Cerebellar cortex (tissue), 1 donor: ENCODE measurements around the gene ATXN1.

Source experiments
- DNase-seq: peaks from one replicate; pipeline ENCODE4 v3.0.0-alpha.2; 2015; ENCODE audit warnings: low spot score

The ATXN1 gene

DNA sequence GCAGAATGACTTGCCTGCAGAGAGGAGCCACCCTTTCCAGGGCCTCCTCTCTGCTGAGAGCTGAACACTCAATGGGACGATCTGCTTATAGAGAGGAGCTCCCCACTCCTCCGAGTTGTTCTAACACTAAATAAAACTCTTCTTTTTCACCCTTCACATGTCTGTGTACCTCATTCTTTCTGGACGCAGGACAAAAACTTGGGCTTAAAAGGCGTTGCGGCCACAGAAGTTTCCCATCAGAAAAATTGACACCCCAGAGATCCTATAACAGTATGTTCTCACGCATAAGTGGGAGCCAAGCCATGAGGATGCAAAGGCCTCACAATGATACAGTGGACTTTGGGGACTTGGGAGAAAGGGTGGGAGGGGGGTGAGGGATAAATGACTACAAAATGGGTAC, 401.7 kb downstream of the ATXN1 start:
- no peak for DNase-seq

GRCh38 chr6:16358531-16359138, 402.6 kb downstream of the ATXN1 start:
- DNase-seq: no peak

- DNase-seq: no peak
Observed at GRCh38 chr6:16355699-16356446, 405.4 kb downstream of the ATXN1 start.

GRCh38 chr6:16355238-16355637, 406.0 kb downstream of the ATXN1 start:
- no peak for DNase-seq

DNA sequence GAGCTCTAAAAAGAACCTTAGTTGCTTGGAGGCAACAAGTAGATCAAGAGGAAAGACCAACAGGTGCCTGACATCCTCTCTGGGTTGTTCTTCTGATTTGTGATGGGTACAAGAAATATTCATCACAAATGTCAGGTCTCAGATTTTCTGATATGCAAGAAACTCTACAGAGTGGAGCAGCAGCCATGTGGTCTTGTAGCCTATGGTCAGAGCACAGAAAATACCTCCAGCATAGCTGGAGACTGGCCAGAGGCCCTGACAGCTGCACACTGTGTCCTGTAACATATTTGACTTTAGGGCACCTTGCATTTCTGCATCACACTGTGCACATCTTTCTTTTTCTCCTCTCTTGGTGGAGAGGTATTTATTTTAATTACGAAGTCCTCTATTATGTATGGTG, 406.6 kb downstream of the ATXN1 start:
- no peak for DNase-seq

- DNase-seq: no peak
Observed at GRCh38 chr6:16352821-16353438, 408.3 kb downstream of the ATXN1 start.

- DNase-seq: no peak
Observed at GRCh38 chr6:16352258-16352635, 409.0 kb downstream of the ATXN1 start.

DNA sequence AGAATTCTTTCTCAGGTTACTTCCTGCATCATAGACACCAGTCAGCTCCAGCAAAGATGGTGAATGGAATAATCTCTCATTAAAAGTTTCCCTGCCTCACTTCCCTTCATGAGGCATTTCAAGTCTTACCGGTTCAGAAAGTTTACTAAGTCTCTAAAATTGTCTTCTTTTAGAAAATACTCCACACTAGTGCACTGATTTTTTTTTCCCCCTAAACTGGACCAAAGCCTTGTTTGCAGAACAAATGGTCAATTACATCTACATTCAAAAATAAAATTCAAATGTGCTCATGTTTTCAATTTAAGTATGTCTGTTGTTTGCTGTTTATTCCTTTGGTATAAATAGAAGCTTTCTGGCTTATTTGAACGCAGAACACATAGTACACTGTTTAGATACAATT, 411.7 kb downstream of the ATXN1 start:
- DNase-seq: no peak

- no peak for DNase-seq
Observed at GRCh38 chr6:16346831-16347230, 414.4 kb downstream of the ATXN1 start.

DNA sequence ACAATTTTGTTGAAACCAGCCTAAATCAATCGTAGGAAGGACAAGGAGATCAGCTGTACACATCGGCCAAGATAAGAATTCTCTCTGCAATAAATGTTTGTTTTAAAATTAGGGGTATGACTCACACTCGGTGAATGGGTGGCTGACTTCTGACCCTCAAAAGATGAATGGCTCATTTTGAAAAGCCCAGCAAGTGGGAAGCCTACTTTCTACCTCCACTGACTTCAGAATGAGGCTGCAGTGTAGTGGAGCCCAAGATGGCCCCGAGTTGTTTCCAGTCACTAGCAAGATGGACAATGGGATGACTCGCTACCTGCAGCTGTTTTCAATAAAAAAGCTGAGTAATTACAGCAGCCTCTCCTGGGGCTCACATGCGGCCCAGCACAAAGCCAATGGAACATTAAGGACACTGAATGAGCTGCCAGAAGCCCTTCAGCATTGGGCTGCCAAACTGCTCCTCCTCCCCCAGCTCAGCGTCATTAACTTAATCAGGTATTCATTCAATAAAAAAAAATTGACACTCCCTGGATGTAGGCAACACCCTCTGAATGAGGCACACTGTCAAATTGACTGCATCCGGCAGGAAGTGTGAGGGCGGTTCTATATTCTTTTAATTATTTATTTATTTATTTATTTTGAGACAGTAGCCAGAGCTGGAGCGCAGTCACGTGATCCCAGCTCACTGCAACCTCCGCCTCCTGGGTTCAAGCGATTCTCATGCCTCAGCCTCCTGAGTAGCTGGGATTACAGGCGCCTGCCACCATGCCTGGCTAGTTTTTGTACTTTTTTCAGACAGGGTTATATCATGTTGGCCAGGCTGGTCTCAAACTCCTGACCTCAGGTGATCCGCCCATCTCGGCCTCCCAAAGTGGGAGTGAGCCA, 415.6 kb downstream of the ATXN1 start:
- no peak for DNase-seq

GRCh38 chr6:16344756-16345155, 416.5 kb downstream of the ATXN1 start:
- no peak for DNase-seq

DNA sequence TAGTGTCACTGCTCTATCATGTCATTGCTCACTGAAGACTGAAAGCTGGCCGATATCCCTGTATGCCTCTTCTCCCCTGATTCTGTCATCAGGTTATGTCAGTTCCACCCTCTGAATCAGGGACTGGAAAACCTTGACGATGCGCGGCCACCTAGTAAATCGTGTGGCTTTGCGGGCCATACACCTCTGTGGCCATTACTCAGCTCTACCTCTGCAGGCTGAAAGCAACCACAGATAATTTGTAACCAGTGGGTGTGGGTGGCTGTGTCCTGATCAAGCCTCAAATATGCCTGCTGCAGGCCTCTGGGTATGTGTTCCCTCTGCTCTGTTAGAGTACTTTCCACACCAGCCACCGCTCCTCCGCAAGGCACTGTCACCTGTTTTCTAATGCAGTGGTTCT, 417.7 kb downstream of the ATXN1 start:
- no peak for DNase-seq

DNA sequence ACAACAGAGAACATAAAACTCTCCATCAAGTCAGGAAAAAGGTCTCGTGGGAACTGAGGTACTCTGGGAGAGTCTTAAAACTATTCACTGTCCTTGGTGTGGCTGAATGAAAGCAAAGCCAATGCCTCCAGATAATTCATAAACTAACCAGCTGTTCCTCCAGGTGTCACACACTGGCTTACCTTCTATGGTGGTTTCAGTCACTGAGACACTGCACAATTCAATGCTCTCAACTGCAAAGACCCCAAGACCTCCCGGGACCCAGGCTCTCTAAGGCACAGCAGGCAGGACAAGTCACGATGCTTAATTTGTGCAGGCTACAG, 422.0 kb downstream of the ATXN1 start:
- DNase-seq: no peak

GRCh38 chr6:16338577-16339264, 422.5 kb downstream of the ATXN1 start:
- DNase-seq: peak; percentile 14

DNA sequence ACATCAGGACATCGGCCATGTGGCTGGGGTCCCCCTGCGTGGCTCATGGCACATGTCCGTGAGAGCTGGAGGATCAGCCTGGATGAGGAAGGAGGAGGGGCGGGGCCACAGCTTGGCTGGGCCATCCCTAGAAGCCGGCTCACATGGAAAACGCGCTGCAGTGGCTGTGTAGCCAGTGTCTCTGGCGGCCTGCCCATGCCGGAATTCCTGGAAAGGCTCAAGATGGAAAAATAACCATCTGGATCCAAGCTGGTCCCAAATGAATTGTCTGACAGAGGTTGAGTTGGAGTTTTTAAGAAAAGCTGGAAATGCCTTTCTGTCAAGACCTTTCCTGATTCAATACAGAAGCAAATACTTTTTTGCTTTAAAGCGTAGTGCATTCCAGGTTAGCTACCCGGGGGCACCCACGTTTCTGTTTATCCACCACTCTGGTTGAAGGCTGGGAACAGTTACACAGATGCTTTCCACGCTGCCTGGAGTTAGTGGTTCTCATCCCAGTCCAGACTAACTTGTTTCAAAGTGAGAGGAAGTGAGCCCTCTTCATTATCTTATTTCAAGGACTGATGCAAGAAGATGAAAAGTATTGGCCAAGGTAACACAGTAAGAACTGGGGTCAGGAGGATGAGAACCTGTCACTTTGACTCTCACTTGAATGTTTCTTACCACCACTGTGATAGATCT, 423.8 kb downstream of the ATXN1 start:
- peak; percentile 37 for DNase-seq

- DNase-seq: no peak
Observed at GRCh38 chr6:16336911-16337294, 424.4 kb downstream of the ATXN1 start.

DNA sequence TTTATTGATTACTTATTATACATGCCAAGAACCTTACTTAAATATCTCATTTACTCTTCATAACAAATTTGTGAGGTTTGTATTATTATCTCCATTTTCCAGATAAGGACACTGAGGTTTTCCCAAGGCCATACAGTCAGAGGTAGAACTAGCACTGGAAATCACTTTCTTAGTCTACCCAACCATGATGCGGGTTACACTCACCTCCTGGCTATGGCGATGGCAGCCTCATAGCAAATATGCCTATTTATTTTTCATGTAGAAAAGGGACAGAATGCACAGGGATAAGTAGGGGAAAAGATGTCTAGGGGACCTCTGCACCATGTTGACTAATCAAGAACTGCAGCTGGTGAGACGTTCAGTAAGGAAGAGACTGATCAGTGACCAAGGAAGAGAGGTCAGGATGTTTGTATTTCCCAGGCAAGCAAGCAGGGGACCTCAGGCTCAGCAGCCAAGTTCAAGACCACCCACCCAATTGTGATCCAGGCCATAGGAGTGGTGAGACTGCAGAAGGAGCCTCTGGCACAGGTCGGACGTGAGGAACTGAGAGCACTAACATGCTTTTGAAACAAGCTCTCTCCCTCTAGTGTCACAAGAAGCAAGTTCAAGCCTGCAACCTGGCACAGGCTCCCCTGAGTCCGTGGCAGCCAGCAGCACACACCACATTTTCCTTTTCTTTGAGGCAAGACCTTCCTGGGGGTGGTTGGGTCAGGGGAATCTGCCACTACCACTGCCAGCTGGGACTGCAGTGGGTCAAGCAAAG, 425.0 kb downstream of the ATXN1 start:
- no peak for DNase-seq

- DNase-seq: no peak
Observed at GRCh38 chr6:16335176-16335575, 426.1 kb downstream of the ATXN1 start.

DNA sequence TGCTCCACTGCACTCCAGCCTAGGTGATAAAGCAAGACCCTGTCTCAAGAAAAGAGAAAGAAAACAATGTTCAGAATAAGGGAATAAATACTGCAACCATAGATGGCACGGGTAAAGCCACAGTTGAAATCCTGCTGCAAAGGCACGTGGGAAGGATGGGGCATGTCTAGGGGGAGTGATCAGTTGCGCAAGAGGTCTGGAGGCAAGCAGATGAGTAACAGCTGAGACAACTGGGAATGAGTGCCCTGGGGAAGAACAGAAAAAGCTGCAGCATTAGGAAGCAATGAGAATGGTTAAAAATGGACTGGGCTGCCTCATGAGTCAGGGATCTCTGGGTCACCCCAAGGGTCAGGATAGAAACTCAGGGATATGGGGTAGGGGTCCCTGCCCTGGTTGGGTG, 426.6 kb downstream of the ATXN1 start:
- no peak for DNase-seq

- no peak for DNase-seq
Observed at GRCh38 chr6:16333580-16333979, 427.7 kb downstream of the ATXN1 start.

DNA sequence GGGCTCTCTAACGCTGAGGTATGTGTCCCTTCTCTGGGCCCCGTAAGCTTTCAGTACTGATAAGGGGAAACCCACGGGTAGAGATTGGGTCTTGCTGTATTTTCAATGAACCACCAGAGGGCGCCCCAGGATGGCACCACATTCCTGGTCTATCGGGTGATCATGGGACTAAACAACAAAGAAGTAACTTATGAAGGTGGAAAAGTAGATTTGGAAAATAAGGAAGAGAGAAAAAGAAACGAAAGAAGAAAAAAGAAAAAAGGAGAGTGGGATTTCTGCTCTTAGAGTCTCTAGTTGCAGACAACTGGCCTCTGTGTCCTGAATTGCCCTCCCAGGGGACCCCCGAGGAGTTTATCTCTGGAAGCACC, 429.1 kb downstream of the ATXN1 start:
- peak; percentile 83 for DNase-seq
